GM19023 (cell line): ENCODE data around the gene CORT.
"Not testable (repeated sequence)": the region's sequence is repeated elsewhere in the genome, so short reads cannot be mapped to it uniquely, and the experiment has no call there.

ENCODE experiments used
- ATAC-seq: cut with Tn5 transposase; IDR thresholded peaks from one replicate; pipeline ENCODE4 v1.9.1; 2021; ENCODE audit warnings: mild to moderate bottlenecking, moderate library complexity; ENCODE audit not compliant: unreplicated experiment

The CORT gene

GRCh38 chr1:10449751-10450150, at the start of gene CORT:
Gene CORT (plus strand): TSS chr1:10450031. CDS start chr1:10450224, 193 bp downstream.
- ATAC-seq: no peak

GRCh38 chr1:10401281-10401680, 48.5 kb upstream of the CORT start:
- no peak for ATAC-seq

GRCh38 chr1:10402729-10403274, 47.0 kb upstream of the CORT start:
- ATAC-seq: no peak

- no peak for ATAC-seq
Observed at GRCh38 chr1:10407201-10407600, 42.6 kb upstream of the CORT start.

GRCh38 chr1:10415211-10415930, 34.5 kb upstream of the CORT start:
- no peak for ATAC-seq

GRCh38 chr1:10415967-10416366, 33.9 kb upstream of the CORT start:
- not testable (repeated sequence) for ATAC-seq

- ATAC-seq: not testable (repeated sequence)
Observed at GRCh38 chr1:10418741-10419140, 31.1 kb upstream of the CORT start.

GRCh38 chr1:10419351-10419750, 30.5 kb upstream of the CORT start:
- no peak for ATAC-seq

- no peak for ATAC-seq
Observed at GRCh38 chr1:10421637-10422036, 28.2 kb upstream of the CORT start.

GRCh38 chr1:10424034-10424433, 25.8 kb upstream of the CORT start:
- no peak for ATAC-seq

- ATAC-seq: no peak
Observed at GRCh38 chr1:10424651-10425050, 25.2 kb upstream of the CORT start.

- not testable (repeated sequence) for ATAC-seq
Observed at GRCh38 chr1:10425826-10426534, 23.9 kb upstream of the CORT start.

GRCh38 chr1:10426535-10426848, 23.3 kb upstream of the CORT start:
- not testable (repeated sequence) for ATAC-seq

GRCh38 chr1:10428984-10429383, 20.8 kb upstream of the CORT start:
- no peak for ATAC-seq

GRCh38 chr1:10429868-10430215, 20.0 kb upstream of the CORT start:
- no peak for ATAC-seq

GRCh38 chr1:10430216-10431069, 19.4 kb upstream of the CORT start, which contains the start of gene CENPS:
Gene CENPS (plus strand): TSS chr1:10430433. CDS start chr1:10430518, 85 bp downstream.
- peak; percentile 88 for ATAC-seq

- no peak for ATAC-seq
Observed at GRCh38 chr1:10431070-10431730, 18.6 kb upstream of the CORT start.

GRCh38 chr1:10432910-10433700, 16.7 kb upstream of the CORT start:
- ATAC-seq: no peak

GRCh38 chr1:10433790-10434189, 16.0 kb upstream of the CORT start:
- ATAC-seq: no peak

GRCh38 chr1:10434590-10434989, 15.2 kb upstream of the CORT start:
- ATAC-seq: no peak
